Neural progenitor cell (in vitro differentiated cells): Measurements from ENCODE around the gene MYL11. TPM values are rescaled to one million over a fixed set of nuclear protein-coding genes. Genes with fewer than 3 reads are reported as not detected.

Experiments
- DNase-seq: peaks from one replicate; pipeline ENCODE4 v3.0.0-alpha.2; 2016; ENCODE audit warnings: low spot score
- H2AFZ ChIP-seq: fragments of 200-600 bp; sonication (generic); replicated peaks from 2 replicates; pipeline ENCODE4 v1.6.1; 2016; ENCODE audit warnings: antibody characterized with exemption
- H3F3A ChIP-seq: fragments of 200-600 bp; sonication (generic); 2 replicates; pipeline ENCODE4 v1.6.1; 2016; ENCODE audit warnings: antibody characterized with exemption, low read depth
- H3K27ac ChIP-seq: fragments of 200-600 bp; sonication (generic); 2 replicates; pipeline ENCODE4 v1.5.1; 2016; ENCODE audit warnings: mild to moderate bottlenecking
- H3K27me3 ChIP-seq: fragments of 200-600 bp; sonication (generic); 2 replicates; pipeline ENCODE4 v1.6.1; 2016; ENCODE audit warnings: mild to moderate bottlenecking, moderate library complexity
- H3K36me3 ChIP-seq: fragments of 200-600 bp; sonication (generic); 2 replicates; pipeline ENCODE4 v1.5.1; 2016
- H3K4me1 ChIP-seq: fragments of 200-600 bp; sonication (generic); 2 replicates; pipeline ENCODE4 v1.6.1; 2016; ENCODE audit warnings: mixed run types
- H3K4me2 ChIP-seq: fragments of 200-600 bp; sonication (generic); 2 replicates; pipeline ENCODE4 v1.6.1; 2016
- H3K4me3 ChIP-seq: fragments of 200-600 bp; sonication (generic); 2 replicates; pipeline ENCODE4 v1.5.1; 2016
- H3K79me2 ChIP-seq: fragments of 200-600 bp; sonication (generic); 2 replicates; pipeline ENCODE4 v1.6.1; 2016; ENCODE audit warnings: low read depth
- H3K9ac ChIP-seq: fragments of 200-600 bp; sonication (generic); 2 replicates; pipeline ENCODE4 v1.6.1; 2016
- H3K9me3 ChIP-seq: fragments of 200-600 bp; sonication (generic); 2 replicates; pipeline ENCODE4 v1.5.1; 2016; ENCODE audit warnings: low read depth
- H4K20me1 ChIP-seq: fragments of 200-600 bp; sonication (generic); 2 replicates; pipeline ENCODE4 v1.6.1; 2016; ENCODE audit warnings: low read depth
- H3K27ac Mint-ChIP-seq: 3 replicates; pipeline ENCODE4 v1.8.0; 2021; ENCODE audit warnings: mixed read lengths
- H3K27me3 Mint-ChIP-seq: 2 replicates; pipeline ENCODE4 v1.8.0; 2022; ENCODE audit warnings: low read depth, mild to moderate bottlenecking, inconsistent platforms, moderate library complexity, mixed read lengths; ENCODE audit not compliant: insufficient read depth
- H3K36me3 Mint-ChIP-seq: 3 replicates; pipeline ENCODE4 v1.8.0; 2021; ENCODE audit warnings: mixed read lengths
- H3K4me1 Mint-ChIP-seq: 3 replicates; pipeline ENCODE4 v1.8.0; 2021; ENCODE audit warnings: mixed read lengths
- H3K4me3 Mint-ChIP-seq: 3 replicates; pipeline ENCODE4 v1.8.0; 2021; ENCODE audit warnings: mild to moderate bottlenecking, moderate library complexity, mixed read lengths
- H3K9me3 Mint-ChIP-seq: 3 replicates; pipeline ENCODE4 v1.8.0; 2020; ENCODE audit warnings: mixed read lengths
- CTCF ChIP-seq: fragments of 200-600 bp; sonication (generic); IDR thresholded peaks from 2 replicates; pipeline ENCODE4 v1.5.1; 2017; ENCODE audit warnings: antibody characterized with exemption, mild to moderate bottlenecking
- EZH2 ChIP-seq: fragments of 200-600 bp; sonication (generic); IDR thresholded peaks from 2 replicates; pipeline ENCODE4 v1.6.1; 2017; ENCODE audit warnings: antibody characterized with exemption, mild to moderate bottlenecking, moderate library complexity
- EZH2phosphoT487 ChIP-seq: fragments of 200-600 bp; sonication (generic); IDR thresholded peaks from 2 replicates; pipeline ENCODE4 v1.6.1; 2017; ENCODE audit warnings: antibody characterized with exemption
- total RNA-seq: library from RNA; depleted of rRNA; stranded (reverse); fragments of >200 nt; gene quantifications from 2 replicates; pipeline ENCODE4 v1.2.3, GENCODE V29; 2015; ENCODE audit warnings: low replicate concordance

The MYL11 gene
- total RNA-seq, 1 donor from 2014 or later, result 4.1 TPM

- no peaks in the 10 kb centered on the region for H4K20me1 ChIP-seq
- no peak overlapping the region for H2AFZ ChIP-seq
- H3K9me3 Mint-ChIP-seq, result no peaks in the 10 kb centered on the region
- H3K4me3 ChIP-seq, result no peak overlapping the region
- no peaks in the 10 kb centered on the region for H3K9me3 ChIP-seq
- peaks cover 9% of the 10 kb centered on the region for H3K4me1 Mint-ChIP-seq
- H3K27me3 ChIP-seq, result no peaks in the 10 kb centered on the region
- no peaks in the 10 kb centered on the region for H3K36me3 ChIP-seq
- no peak for TF ChIP-seq CTCF
- no peak for TF ChIP-seq EZH2phosphoT487
- TF ChIP-seq EZH2, result no peak
- H3K27ac ChIP-seq, result no peak overlapping the region
- peaks cover 3% of the 10 kb centered on the region for H3K27me3 Mint-ChIP-seq
- no peak overlapping the region for H3K4me2 ChIP-seq
- no peak overlapping the region for H3K9ac ChIP-seq
- peaks cover 17% of the 10 kb centered on the region for H3K79me2 ChIP-seq
- H3F3A ChIP-seq, result peaks cover 11% of the 10 kb centered on the region
- H3K36me3 Mint-ChIP-seq, result peaks cover 29% of the 10 kb centered on the region
- H3K4me1 ChIP-seq, result no peaks in the 10 kb centered on the region
- H3K4me3 Mint-ChIP-seq, result no peak overlapping the region
- H3K27ac Mint-ChIP-seq, result peak overlapping the region; percentile 36
- no peak for DNase-seq
Observed at GRCh38 chr16:30361180-30361579, 13.4 kb upstream of the MYL11 start.

- H2AFZ ChIP-seq, result no peak overlapping the region
- H3K36me3 ChIP-seq, result no peaks in the 10 kb centered on the region
- H3K4me2 ChIP-seq, result no peak overlapping the region
- no peak overlapping the region for H3K27ac ChIP-seq
- DNase-seq, result no peak
- Mint-ChIP-seq H3K4me1 (peaks cover 30% of the 10 kb centered on the region), H3K4me3 (peak overlapping the region; percentile 33), H3K9me3 (no peaks in the 10 kb centered on the region), H3K36me3 (peaks cover 29% of the 10 kb centered on the region), H3K27ac (no peak overlapping the region), H3K27me3 (peaks cover 5% of the 10 kb centered on the region)
- H3K9ac ChIP-seq, result no peak overlapping the region
- H3K9me3 ChIP-seq, result no peaks in the 10 kb centered on the region
- TF ChIP-seq CTCF, result no peak
- no peak for TF ChIP-seq EZH2phosphoT487
- TF ChIP-seq EZH2, result no peak
- H4K20me1 ChIP-seq, result peaks cover 28% of the 10 kb centered on the region
- H3K79me2 ChIP-seq, result peaks cover 54% of the 10 kb centered on the region
- no peaks in the 10 kb centered on the region for H3K27me3 ChIP-seq
- peaks cover 19% of the 10 kb centered on the region for H3F3A ChIP-seq
- peaks cover 12% of the 10 kb centered on the region for H3K4me1 ChIP-seq
- no peak overlapping the region for H3K4me3 ChIP-seq
Observed at GRCh38 chr16:30365200-30365599, 9.4 kb upstream of the MYL11 start.

GRCh38 chr16:30366511-30366910, 8.1 kb upstream of the MYL11 start:
- Histone ChIP-seq H3K9me3 (no peaks in the 10 kb centered on the region), H4K20me1 (peaks cover 28% of the 10 kb centered on the region), H3K4me3 (no peak overlapping the region), H3K9ac (no peak overlapping the region), H2AFZ (no peak overlapping the region), H3K4me1 (peaks cover 15% of the 10 kb centered on the region), H3K79me2 (peaks cover 54% of the 10 kb centered on the region), H3K27ac (no peak overlapping the region), H3K27me3 (no peaks in the 10 kb centered on the region), H3K36me3 (no peaks in the 10 kb centered on the region), H3F3A (peaks cover 24% of the 10 kb centered on the region), H3K4me2 (no peak overlapping the region)
- Mint-ChIP-seq H3K9me3 (no peaks in the 10 kb centered on the region), H3K27me3 (peaks cover 3% of the 10 kb centered on the region), H3K27ac (no peak overlapping the region), H3K4me3 (peak overlapping the region; percentile 90), H3K36me3 (peaks cover 24% of the 10 kb centered on the region), H3K4me1 (peaks cover 34% of the 10 kb centered on the region)
- no peak for DNase-seq
- TF ChIP-seq EZH2 (no peak), EZH2phosphoT487 (no peak), CTCF (no peak)
